ENCODE measurements around the gene CYLD.
A peak's percentile ranks its signal among the peaks of the same experiment; 100 is the strongest.

CYLD gene

GRCh38 chr16:50741781-50742575, at the start of gene CYLD:
Gene CYLD (plus strand): TSS chr16:50742086. CDS start chr16:50749699, 7,613 bp downstream.
- H2AFZ ChIP-seq (ENCODE audit: low read depth, low read length): peak within 1 kb of the TSS; percentile 89
- H3K4me3 ChIP-seq (ENCODE audit: low read depth in 1 of 2, low read length in 2 of 2): peak within 1 kb of the TSS; percentile 70 to 89; a peak in 3 of 4 replicates
- no peaks in the 10 kb centered on the region for H4K20me1 ChIP-seq (ENCODE audit: insufficient read depth, low read length)
- H3K27me3 ChIP-seq (ENCODE audit: insufficient read depth, low read length, poor library complexity): peaks cover 5% of the 10 kb centered on the region
- peak within 1 kb of the TSS; percentile 73 for H3K9ac ChIP-seq (ENCODE audit: low read depth, low read length)
- ATAC-seq (ENCODE audit: insufficient read depth, low read depth) (peak; percentile 98), DNase-seq (peak; percentile 99)
- H3K79me2 ChIP-seq (ENCODE audit: insufficient read depth, low read length): peaks cover 6% of the 10 kb centered on the region; the same call in 1 of the 2 replicates
- H3K4me2 ChIP-seq (ENCODE audit: insufficient read depth, low read length): peak within 1 kb of the TSS; percentile 91
- H3K9me3 ChIP-seq (ENCODE audit: insufficient read depth, low read length, severe bottlenecking): no peaks in the 10 kb centered on the region
- 0 out of 2 replicates have a peak, but pooled peaks cover 4% of the 10 kb centered on the region for H3K36me3 ChIP-seq (ENCODE audit: insufficient read depth, low read length)
- H3K27ac ChIP-seq (ENCODE audit: low read length): peak within 1 kb of the TSS; percentile 56
- TF ChIP-seq CTCF (IDR thresholded peaks at IDR 0.05; ENCODE audit: borderline replicate concordance, extremely low read depth, low read length, poor library complexity, severe bottlenecking) (no peak), EZH2 (IDR thresholded peaks at IDR 0.05; ENCODE audit: borderline replicate concordance, low read depth, low read length, severe bottlenecking) (no peak)
- peaks cover 44% of the 10 kb centered on the region for H3K4me1 ChIP-seq (ENCODE audit: insufficient read depth, low read length)

- no peaks in the 10 kb centered on the region for H3K27me3 ChIP-seq (ENCODE audit: insufficient read depth, low read length, poor library complexity)
- no peaks in the 10 kb centered on the region for H4K20me1 ChIP-seq (ENCODE audit: insufficient read depth, low read length)
- H3K79me2 ChIP-seq (ENCODE audit: insufficient read depth, low read length): no peaks in the 10 kb centered on the region
- no peak overlapping the region for H3K4me3 ChIP-seq (ENCODE audit: low read depth in 1 of 2, low read length in 2 of 2)
- no peak overlapping the region for H3K4me2 ChIP-seq (ENCODE audit: insufficient read depth, low read length)
- no peak overlapping the region for H3K27ac ChIP-seq (ENCODE audit: low read length)
- ATAC-seq (ENCODE audit: insufficient read depth, low read depth): no peak
- no peak for DNase-seq
- H3K9me3 ChIP-seq (ENCODE audit: insufficient read depth, low read length, severe bottlenecking): no peaks in the 10 kb centered on the region
- H3K36me3 ChIP-seq (ENCODE audit: insufficient read depth, low read length): no peaks in the 10 kb centered on the region
- no peak for TF ChIP-seq EZH2 (IDR thresholded peaks at IDR 0.05; ENCODE audit: borderline replicate concordance, low read depth, low read length, severe bottlenecking)
- no peak for TF ChIP-seq CTCF (IDR thresholded peaks at IDR 0.05; ENCODE audit: borderline replicate concordance, extremely low read depth, low read length, poor library complexity, severe bottlenecking)
- H3K9ac ChIP-seq (ENCODE audit: low read depth, low read length): no peak overlapping the region
- H3K4me1 ChIP-seq (ENCODE audit: insufficient read depth, low read length): no peaks in the 10 kb centered on the region
- H2AFZ ChIP-seq (ENCODE audit: low read depth, low read length): no peak overlapping the region
These were observed 49.3 kb upstream of the CYLD start for GRCh38 chr16:50692644-50692998.

DNA sequence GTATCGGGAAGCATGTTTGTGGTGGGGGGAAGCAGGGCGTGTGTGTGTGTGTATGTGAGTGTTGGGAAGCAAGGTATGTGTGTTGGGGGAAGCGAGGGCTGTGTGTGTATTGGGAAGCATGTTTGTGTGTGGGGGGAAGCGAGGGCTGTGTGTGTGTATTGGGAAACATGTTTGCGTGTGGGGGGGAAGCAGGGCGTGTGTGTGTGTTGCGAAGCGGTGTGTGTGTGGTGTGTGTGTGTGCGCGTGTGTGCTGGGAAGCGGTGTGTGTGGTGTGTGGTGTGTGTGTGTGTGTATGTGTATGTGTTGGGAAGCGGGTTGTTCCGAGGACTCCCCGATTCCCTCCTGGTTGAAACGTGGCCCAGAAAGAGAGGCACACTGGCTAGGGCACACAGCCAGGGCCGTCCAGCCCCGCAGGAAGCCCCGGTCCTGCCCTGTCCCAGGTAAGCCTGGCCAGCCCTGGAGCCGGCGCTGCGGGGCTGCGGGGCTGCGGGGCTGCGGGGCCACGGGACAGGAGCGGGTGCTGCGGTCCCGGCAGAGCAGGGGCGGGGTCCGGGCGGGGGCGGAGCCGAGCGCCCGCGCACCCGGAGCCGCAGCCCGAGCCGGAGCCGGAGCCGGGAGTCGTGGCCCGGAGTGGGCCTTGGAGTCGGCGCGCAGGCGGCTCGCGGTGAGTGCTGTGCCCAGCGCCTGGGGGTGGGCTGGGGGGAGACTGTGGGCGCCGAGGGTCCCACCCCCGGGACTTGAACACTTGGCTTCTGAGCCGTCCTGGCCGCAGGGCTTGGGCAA, 48.7 kb upstream of the CYLD start, which contains the start of gene NOD2:
Gene NOD2 (plus strand): TSS at position 608 of the 783 bp plus-strand sequence. CDS start 5,890 bp downstream, outside the sequence.
- Histone ChIP-seq H3K9me3 (ENCODE audit: insufficient read depth, low read length, severe bottlenecking) (no peaks in the 10 kb centered on the region), H3K79me2 (ENCODE audit: insufficient read depth, low read length) (no peaks in the 10 kb centered on the region), H4K20me1 (ENCODE audit: insufficient read depth, low read length) (no peaks in the 10 kb centered on the region), H3K4me2 (ENCODE audit: insufficient read depth, low read length) (no peak within 1 kb of the TSS), H3K4me3 (ENCODE audit: low read depth in 1 of 2, low read length in 2 of 2) (no peak within 1 kb of the TSS), H3K27me3 (ENCODE audit: insufficient read depth, low read length, poor library complexity) (no peaks in the 10 kb centered on the region), H3K27ac (ENCODE audit: low read length) (no peak within 1 kb of the TSS), H3K4me1 (ENCODE audit: insufficient read depth, low read length) (no peaks in the 10 kb centered on the region), H3K36me3 (ENCODE audit: insufficient read depth, low read length) (no peaks in the 10 kb centered on the region), H2AFZ (ENCODE audit: low read depth, low read length) (no peak within 1 kb of the TSS), H3K9ac (ENCODE audit: low read depth, low read length) (no peak within 1 kb of the TSS)
- ATAC-seq (ENCODE audit: insufficient read depth, low read depth) (no peak), DNase-seq (no peak)
- TF ChIP-seq EZH2 (IDR thresholded peaks at IDR 0.05; ENCODE audit: borderline replicate concordance, low read depth, low read length, severe bottlenecking) (no peak), CTCF (IDR thresholded peaks at IDR 0.05; ENCODE audit: borderline replicate concordance, extremely low read depth, low read length, poor library complexity, severe bottlenecking) (no peak)
